ENCODE measurements around the gene GPR151.

DNA sequence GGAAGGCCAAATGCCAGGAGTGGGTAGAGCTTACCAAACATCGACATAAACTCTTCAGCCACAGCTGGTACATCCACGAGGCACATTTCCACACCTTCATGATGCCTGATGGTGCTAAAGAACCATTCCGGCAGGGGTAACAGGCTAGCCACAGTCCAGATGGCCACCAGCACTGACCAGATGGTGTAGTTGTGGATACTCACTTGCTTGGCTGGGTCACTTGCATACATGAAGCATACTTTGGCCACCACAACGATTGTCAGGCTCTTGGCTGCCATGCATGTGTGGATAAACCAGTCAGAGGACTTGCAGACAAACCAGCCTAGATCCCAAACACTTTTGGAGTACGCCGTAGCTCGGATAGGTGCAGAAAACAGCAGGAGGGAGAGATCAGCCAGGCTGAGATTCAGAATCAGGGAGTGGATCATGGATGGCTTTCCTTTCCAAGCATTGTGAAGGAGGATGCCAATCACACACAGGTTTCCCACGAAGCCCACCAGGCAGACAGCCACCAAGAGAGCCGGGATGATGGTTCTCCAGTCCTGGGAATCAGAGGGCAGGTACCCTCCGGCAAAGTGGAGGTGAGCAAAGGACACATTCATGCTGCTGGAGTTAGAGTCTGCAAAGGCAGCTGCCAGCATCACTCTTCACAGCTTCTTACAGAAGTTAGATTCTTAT is 378 bp downstream of the GPR151 start:
- TF ChIP-seq RAD21 (IDR thresholded peaks at IDR 0.05; ENCODE audit: low read length) (no peak), FOS (IDR thresholded peaks at IDR 0.05; ENCODE audit: low read depth, low read length) (no peak), SMC3 (IDR thresholded peaks at IDR 0.05; ENCODE audit: low read depth, low read length) (no peak), RFX5 (IDR thresholded peaks at IDR 0.05; ENCODE audit: low read depth, low read length) (no peak), NFE2L2 (IDR thresholded peaks at IDR 0.05; ENCODE audit: low read depth, low read length) (no peak), POLR2A (IDR thresholded peaks at IDR 0.05; ENCODE audit: low read depth, low read length) (no peak), MXI1 (IDR thresholded peaks at IDR 0.05; ENCODE audit: borderline replicate concordance, low read depth, low read length) (no peak), MAZ (IDR thresholded peaks at IDR 0.05; ENCODE audit: borderline replicate concordance, low read depth, low read length) (no peak), CEBPB (IDR thresholded peaks at IDR 0.05; ENCODE audit: low read depth, low read length) (no peak), MAFK (IDR thresholded peaks at IDR 0.05; ENCODE audit: low read depth, low read length) (no peak)
- TF ChIP-seq, protein P1, sequence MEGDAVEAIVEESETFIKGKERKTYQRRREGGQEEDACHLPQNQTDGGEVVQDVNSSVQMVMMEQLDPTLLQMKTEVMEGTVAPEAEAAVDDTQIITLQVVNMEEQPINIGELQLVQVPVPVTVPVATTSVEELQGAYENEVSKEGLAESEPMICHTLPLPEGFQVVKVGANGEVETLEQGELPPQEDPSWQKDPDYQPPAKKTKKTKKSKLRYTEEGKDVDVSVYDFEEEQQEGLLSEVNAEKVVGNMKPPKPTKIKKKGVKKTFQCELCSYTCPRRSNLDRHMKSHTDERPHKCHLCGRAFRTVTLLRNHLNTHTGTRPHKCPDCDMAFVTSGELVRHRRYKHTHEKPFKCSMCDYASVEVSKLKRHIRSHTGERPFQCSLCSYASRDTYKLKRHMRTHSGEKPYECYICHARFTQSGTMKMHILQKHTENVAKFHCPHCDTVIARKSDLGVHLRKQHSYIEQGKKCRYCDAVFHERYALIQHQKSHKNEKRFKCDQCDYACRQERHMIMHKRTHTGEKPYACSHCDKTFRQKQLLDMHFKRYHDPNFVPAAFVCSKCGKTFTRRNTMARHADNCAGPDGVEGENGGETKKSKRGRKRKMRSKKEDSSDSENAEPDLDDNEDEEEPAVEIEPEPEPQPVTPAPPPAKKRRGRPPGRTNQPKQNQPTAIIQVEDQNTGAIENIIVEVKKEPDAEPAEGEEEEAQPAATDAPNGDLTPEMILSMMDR (conservative IDR thresholded peaks at IDR 0.05; ENCODE audit: low read depth, low read length): no peak
